Raji (cell line): Measurements from ENCODE around the gene AP2A2.
A peak's percentile ranks its signal among the peaks of the same experiment; 100 is the strongest.

Experiments
- POLR2A ChIP-seq: IDR thresholded peaks from 2 replicates; pipeline ENCODE4 v1.6.1; 2011; ENCODE audit warnings: low read depth, low read length, control low read depth; ENCODE audit not compliant: insufficient read depth

AP2A2 gene

DNA sequence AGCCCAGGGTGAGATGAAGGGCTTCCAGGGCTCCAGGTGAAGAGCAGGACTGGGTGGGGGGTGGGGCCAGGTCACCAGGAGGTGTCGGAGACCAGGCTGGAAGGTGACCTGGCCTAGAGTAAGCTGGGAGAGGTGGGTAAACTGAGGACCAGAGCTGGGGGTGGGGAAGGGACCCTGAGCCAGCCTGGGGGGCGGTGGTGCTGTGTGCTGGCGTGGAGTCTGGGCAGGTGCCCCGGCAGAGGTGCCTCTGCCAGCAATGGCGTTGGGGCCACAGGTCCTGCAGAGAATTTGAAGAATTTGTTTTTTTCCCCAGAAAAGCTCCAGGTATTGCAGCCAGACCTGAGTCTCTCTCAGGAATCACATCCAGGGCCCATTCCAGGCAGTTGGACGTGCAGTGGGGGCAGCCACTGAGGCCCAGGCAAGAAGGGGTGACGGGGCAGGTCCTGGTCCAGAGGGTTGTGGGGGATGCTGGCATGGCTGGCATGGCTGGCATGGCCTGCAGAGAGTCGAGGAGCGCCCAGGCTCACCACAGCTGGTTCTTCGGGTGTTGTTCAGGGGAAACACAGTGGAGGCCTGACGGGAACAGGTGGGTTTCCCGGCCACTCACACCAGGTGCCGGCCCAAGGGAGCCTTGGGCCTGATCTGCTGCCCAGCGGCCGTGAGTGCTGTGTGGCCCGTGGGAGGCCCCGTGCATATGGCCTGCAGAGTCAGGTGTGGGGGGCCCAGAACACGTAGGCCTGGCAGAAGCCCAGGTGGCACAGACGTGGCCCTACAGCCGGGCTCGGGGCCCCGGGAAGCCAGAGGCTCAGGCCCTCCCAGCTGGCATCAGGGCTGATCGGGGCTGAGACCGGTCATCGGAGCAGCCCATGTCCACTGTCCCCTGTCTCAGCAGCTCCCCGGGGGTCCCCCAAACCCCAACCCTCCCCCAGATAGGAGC is 117.2 kb downstream of the AP2A2 start:
- no peak for TF ChIP-seq POLR2A

DNA sequence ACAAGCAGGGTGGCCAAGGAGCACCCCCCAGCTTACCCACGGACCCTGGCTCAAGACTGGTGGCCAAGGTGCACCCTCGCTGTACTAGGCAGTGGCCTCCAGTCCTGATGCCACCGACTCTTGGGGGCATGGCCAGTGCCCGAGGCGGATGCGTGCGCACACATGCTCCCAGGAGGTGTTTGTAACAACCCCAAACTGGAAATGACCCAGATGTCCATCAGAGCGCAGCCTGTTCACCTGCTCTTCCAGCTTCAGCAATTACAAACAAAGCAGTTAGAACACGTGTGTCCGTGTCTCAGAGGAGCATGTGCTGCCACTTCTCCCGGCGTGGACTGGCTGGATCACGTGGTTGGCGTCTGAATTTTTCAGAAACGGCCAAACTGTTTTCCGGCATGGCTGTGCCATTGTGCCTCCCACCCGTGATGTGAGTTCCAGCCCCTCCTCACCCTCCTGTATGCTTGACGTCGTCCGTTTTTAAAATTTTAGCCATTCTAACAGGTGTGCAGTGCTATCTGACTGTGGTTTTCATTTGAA is 118.0 kb downstream of the AP2A2 start:
- no peak for TF ChIP-seq POLR2A

DNA sequence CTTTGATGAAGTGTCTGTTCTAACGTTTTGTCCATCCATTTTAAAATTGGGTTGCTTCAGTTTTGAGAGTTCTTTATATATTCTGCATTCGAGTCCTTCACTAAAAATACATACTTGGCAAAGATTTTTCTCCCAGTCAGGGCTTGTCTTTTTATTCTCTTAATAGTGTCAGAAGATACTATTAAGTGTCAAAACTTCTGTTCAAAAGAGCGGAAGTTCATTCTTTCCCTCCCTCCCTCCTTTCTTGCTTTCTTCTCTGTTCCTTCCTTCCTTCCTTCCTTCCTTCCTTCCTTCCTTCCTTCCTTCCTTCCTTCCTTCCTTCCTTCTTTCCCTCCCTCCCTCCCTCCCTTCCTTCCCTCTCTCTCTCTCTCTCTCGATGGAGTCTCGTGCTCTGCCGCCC is 118.5 kb downstream of the AP2A2 start:
- TF ChIP-seq POLR2A: no peak

DNA sequence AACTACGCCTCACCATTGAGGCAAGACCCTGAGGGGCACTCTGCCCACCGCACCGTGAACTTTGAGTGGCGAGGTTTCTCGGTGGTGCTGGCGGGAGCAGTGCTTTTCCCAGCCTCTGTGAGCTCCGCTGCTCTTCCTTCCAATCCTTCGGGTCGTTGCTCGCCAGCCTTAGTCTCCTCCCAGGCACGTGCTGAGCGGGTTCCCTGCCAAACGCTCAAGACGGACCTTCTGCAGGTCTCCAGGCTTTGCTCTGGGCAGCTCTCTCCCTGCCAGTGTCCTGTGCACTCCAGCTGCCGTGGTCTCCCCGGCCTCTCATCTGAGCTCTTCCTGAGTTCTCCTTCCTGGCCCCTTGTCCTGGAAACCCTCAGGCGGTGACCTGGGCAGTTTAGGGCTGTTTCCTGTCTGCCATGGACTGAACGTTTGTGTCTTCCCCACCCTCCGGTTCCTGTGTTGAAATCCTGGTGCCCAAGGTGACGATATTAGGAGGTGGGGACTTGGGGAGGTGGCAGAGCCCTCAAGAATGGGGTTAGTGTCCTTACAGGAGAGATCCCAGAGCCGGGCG is 122.0 kb downstream of the AP2A2 start:
- no peak for TF ChIP-seq POLR2A

DNA sequence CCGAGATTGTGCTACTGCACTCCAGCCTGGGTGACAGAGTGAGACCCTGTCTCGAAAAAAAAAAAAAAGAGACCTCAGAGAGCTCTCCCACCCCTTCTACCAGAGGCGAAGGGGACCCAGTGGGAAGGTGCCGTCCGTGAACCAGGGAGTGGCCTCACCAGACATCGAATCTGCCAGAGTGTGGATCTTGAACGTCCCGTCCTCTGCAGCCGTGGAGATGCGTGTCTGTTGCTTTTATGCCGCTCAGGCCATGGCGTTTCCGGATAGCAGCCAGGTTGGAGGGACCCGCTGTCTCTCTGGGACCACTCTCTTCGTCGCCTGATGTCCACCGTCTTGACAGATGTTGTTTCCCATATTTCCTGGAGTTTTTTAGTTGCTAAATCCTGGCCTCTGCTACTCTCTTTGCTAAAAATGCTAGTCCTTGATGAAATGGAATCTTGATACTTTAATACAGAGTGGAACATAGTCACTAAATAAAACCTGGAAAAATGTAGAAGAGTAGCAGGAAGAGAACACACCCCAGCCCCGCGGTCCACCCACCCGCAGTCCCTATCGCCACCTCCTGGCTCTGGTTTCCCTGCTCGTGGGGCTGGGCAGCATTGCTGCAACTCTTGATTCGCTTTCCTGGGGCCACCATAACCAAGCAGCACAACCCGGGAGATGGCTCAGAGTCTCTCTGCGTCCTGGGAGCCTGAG is 122.9 kb downstream of the AP2A2 start:
- TF ChIP-seq POLR2A: no peak

DNA sequence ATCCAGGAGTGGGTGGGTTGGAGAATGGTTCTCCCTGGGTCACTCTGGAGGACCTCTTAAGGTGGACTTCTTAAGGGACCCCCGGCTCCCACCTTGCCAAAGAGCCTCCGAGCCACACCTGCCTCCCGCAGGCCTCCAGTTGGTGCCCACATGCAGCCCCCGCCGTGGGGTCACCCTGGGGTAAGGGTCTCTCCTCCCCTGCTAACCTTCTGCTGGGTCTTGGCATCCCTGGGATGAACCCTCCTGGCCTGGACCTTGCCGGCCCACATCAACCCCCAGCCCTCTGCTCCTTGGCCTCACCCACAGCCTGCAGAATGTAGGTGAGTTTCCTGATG is 123.4 kb downstream of the AP2A2 start:
- TF ChIP-seq POLR2A: no peak

DNA sequence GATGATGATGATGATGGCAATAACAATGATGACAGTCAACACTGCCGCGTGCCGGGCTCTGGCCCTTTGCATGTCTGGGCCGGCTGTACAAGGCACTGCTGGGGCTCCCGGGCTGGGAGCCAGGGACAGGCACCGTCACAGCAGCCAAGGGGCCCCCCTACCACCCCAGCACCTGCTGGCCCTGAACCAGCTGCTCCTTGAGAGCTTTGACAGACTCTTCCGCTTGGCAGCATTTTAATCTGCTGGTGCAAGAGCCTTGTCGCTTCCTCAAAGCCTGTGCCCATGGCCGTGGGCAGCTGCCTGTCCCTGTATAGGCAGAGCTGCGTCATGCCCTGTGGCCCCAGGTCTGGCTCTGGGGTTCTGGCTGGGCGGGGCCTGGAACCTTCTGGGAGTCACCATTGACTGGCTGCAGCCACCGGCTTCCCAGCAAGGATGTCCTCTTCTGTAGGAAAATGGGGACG is 123.8 kb downstream of the AP2A2 start:
- no peak for TF ChIP-seq POLR2A

DNA sequence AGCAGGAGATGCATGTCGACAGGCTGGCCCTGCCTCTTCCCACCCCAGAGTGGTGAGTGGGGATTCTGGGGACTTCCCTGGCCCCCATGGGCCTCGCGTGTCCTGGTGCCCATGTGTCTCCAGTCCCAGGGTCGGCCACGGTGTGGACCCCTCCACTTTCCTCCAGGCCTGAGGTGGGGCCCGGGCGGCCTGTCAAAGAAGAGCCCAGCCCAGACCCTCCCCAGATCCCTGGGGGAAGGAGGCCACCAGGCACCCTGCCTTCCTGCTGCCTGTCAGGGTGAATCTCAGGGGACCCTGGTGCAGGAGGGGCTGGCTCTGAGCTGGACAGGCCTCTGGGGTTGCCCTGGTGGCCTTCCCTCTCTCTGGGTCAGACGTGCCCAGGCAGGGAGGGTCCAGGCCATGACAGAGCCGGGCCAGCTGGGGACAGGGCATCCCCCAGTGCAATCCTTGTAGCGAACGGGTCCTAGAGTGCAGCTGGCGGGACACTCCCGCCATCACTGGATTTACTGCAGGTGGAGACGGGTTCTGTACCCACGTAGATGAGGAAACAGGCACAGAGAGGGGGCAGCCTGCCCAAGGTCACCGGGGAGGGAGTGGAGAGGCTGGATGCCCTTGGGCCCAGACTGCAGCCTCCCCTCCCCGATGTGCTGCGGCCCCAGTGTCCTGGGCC is 124.4 kb downstream of the AP2A2 start:
- TF ChIP-seq POLR2A: no peak

DNA sequence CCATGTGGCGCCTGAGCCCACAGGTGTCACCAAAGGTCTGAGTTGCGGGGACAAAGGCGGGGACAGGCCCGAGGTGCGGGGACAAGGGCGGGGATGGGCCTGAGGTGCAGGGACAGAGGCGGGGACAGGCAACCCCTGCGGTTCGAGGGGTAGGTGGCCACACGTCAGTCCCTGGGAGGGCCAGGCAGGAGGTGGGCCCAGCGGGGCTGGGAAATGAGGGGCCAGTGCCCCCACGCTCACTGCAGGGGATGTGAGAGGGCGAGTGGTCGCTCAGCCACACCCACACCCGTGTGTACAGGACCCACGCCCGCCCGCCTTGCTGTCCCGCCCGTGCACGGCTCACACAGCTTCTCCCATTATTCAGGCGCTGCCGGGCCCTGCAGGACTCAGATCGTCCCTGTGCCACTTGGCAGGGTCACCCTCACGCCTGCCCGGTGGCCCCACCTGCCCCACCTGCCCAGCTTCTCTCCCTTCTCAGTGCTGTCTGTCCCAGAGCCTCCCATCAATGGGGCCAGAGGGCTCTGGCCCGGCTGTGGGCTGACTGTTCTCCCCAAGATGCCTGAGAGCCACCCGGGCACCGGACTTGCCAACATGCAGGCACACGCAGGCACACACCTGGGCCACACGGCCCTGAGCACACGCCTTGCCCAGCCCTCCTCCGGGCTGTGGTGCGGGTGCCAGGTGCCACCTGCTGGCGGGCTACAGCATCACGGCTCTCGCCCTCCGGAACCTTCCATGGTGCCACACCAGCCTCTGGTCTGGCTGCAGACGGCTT is 125.1 kb downstream of the AP2A2 start:
- 0 out of 2 replicates have a peak, but pooled peaks have one; percentile 13 for TF ChIP-seq POLR2A

DNA sequence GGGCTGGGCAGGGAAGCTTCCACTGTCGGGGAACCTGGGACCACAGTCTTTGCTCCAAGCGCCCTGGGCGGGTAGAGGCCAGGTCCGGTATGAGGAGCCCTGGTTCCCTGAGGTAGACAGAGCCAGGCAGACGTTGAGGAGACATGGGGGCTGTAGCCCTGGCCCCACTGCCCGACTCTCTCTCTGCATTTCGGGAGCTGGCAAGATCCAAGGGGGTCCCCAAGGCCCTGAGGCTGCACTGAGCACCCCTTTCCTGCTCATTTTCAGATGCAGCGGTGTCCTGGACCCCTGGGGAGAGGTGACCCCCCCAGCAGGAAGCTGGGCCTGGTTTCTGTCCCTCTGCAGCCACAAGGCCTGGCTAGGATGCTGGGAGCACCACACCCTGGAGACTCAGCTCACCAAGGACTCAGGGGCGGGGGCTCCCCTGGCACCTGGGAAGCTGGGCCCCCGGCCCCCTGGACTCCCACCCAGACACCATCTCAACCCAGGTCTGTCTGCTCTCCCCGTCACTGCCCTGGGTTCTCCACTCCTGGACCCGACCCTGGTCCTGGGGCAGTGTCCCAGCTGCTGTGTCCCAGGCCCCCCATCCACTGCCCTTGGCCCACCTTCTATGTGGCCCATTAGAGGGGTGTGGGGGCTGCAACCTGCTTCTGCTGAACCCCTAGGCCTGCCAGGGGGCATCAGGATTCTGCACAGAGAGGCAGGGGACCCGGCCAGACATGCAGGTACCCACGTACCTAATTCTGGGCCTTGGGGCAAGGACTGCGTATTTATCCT is 125.9 kb downstream of the AP2A2 start:
- no peak for TF ChIP-seq POLR2A

DNA sequence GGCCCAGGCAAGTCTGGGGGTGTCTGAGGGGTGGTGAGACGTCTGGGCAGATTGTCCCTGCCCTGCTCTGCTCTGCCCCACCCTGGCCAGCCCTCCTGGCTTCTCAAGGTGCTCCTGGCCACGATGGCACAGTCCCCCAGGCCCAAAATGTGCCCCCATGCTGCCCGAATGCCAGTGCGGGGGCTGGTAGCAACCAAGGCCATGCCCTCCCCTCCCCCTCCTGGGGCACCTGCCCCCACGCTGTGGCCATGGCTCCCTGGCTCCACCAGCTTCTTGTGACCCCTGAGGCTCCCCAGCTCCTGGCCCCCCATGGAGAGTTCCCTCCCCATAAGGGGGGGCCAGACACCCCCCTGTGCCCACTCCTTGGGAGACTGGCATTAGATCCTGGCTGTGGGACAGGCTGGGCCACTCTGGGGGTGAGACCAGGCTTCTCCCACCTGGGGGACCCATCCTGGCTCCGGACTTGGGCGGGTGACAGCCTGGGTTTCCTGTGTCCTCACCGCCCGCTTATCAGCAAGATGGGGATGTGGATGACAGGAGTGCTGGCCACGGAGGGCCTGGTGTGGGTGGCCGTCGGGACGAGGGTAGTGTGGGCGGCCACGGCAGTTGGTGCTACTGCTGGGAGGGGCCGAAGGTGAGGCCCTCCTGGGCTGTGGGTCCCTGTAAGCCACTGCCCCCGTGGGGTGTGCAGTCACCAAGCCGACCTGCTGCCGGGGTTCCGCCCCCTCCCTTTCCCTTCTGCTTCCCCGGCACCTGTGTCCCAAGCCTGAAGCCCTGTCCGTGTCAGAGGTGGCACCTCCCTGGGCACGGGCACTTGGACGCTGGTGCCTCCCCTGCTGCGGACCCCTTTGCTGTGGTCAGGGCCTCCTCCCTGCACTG is 126.7 kb downstream of the AP2A2 start:
- TF ChIP-seq POLR2A: no peak

DNA sequence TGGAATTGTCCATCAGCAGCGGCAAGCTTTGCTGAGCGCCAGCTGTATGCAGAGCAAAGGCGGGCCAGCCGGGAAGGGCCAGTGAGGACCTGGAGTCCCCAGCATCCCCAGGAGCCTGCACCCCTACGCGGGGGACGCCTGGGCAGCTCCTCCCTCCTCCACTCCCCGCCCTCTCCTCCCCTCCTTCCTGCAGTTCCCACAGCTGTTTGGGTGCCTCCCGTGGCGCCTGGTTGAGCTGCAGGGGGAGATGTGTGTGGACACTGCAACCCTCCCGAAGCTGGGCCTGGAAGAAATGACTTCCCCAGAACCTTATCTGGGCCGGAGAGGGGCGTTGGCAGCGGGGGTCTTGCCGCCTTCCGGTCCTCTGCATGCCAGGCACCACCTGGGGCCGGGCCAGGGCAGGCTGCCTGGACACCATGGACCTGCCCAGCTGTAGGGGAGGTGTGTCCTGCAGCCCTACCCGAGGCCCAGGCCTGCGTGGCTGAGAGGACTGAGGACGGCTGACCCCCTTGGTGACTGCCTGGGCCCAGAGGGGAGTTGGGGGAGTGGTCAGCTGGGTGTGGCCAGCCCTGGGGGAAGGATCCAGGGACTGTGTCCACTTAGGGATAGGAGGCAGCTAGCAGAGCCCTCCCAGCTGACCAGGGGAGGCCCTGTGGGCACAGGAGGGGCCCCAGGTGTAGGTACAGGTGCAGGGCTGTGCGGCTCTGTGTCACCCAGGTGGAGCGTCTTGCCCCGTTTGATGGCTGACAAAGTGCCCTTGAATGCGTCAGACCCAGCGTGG is 127.6 kb downstream of the AP2A2 start:
- TF ChIP-seq POLR2A: no peak
